HG03175 (cell line): ENCODE results near the gene ZG16B.

ENCODE experiments used
- ATAC-seq: cut with Tn5 transposase; IDR thresholded peaks from one replicate; pipeline ENCODE4 v1.9.1; 2021; ENCODE audit warnings: mild to moderate bottlenecking, moderate library complexity; ENCODE audit not compliant: unreplicated experiment

Gene ZG16B

GRCh38 chr16:2822496-2822895, 7.6 kb upstream of the ZG16B start:
- ATAC-seq = no peak

DNA sequence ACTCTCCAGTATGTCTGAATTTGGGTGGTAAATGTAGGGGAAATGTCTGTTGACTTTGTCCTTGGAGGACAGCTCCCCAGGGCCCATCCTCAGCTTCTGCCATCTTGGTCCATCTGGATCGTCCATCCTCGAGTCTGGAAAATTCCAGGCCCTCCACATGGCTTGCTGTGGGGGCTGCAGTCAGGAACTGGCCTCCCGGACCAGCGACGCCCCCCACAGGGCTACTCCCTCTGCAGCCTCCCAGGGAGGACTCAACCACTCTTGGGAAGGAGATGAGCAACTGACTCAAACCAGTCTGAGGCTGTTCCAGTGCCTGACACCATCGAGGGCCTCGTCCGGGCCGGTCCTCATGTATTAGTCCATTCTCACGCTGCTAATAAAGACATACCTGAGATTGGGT, 5.5 kb upstream of the ZG16B start:
- ATAC-seq = no peak

DNA sequence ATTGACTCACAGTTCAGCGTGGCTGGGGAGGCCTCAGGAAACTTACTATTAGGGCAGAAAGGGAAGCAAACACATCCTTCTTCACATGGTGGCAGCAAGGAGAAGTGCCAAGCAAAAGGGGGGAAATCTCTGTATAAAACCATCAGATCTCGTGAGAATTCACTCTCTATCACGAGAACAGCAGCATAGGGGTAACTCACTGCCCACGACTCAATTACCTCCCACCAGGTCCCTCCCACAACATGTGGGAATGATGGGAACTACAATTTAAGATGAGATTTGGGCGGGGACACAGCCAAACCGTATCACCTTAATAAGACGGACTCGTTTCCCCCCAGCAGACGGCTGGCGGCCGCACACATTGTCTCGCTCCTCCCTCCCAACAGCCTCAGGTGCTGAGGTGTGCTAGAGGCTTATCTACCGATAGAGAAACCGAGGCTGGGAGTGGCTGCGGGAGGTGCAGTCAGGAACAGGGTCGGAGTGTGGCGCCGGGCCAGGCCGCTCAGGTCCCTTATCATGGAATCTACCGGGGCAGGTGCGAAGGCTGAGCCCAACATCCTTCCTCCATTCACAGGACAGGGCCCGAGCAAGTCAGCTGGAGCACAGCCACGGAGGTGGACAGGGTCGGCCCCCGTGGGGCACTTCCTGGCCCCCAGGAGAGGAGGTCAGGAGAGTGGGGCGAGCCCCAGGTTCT, 4.9 kb upstream of the ZG16B start:
- ATAC-seq = no peak

- ATAC-seq = no peak
Observed at GRCh38 chr16:2825906-2826305, 4.2 kb upstream of the ZG16B start.

DNA sequence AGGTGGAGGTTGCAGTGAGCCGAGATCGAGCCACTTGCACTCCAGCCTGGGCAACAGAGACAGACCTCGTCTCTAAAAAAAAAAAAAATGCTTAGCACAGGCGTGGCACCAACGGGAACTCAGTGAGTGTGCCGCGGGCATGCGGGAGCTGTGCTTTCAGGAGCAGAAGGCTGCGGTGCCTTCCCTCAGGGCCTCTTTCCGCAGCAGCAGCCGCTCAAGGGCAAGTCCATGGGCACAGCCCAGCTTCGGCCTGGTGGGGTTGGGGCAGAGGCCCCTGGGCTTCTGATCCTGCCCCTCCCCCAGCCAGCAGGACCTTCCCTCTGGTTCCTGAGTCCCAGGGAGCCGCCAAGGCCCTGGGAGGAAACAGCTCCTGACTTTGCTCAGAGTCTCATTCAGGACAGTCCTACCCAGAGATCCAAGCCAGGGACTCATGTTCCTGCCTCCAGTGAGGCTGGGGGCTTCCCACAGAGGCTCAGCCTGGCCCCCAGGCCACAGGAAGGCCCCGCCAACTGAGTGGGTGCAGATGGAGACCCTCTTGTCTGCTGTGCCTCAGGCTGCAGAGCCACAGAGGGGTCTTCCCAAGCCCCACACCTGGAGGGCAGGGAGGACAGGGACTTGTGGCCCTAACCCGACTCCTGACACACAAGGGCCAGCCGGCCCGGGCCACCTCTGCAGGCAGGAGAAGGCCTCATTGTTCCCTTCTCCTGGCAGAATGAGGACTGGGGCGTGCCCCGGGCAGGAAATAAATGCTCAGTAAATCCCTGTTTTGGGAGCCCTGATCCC, 3.3 kb upstream of the ZG16B start:
- ATAC-seq = no peak

GRCh38 chr16:2827374-2827791, 2.7 kb upstream of the ZG16B start:
- no peak for ATAC-seq

DNA sequence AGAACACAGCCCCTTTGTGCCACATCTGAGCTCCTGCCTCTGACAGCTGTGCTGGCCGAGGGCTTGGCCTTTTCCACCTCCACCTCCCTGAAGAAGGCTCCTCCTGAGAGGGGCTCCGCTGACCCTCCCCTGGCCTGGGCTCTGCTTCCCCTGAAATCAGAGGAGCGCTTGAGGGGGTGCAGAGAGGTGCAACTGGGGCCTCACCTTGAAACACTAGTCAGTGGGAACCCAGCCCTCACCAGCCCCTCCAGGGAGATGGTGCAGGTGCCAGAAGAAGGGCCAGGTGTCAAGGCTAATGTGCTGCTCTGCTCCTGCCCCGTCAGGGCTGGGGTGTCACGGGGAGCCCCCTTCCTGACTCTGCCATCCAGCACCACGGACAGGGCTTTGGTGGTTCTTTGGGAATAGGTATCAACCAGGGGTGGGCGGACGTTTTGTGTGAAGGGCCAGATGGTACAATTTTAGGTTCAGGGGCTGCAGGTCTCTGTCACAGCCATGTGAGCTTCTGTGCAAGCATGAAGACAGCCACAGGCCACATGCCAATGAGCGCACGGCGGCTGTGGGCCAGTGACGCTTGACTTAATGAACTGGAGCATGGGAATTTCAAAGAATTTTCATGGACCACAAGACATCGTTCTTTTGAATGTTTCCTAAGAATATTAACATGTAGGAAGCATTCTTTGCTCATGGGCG, 2.1 kb upstream of the ZG16B start:
- no peak for ATAC-seq

DNA sequence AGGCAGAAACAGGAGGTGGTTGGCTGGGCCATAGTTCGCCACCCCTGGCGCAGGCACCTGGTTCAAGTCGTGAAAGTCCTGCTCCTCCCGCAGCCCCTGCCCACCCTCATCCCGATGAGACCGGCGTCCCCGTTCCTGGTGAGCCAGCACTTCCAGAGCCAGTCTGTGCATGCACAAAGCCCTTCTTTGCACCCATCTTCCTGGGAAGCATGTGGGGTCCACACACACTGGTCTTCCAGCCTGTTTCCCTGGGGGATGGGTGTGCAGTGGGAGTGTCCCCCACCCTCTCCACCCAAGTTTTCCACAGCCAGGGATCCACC, 1.6 kb upstream of the ZG16B start:
- ATAC-seq = no peak

GRCh38 chr16:2828876-2829430, 1.1 kb upstream of the ZG16B start:
- ATAC-seq = no peak

DNA sequence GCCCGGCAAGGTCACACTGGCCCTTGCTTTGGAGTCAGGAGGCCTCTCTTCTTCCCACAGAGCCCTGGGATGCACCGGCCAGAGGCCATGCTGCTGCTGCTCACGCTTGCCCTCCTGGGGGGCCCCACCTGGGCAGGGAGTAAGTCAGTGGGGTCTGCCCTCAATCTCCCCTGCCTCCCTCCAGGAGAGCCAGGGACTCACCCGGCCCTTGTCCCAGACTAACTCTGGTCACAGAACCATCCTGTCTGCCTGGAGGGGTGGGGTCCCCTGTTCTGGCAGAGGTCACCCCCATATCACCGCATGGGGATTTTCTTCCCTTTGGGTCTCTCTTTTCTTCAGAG, 222 bp downstream of the ZG16B start:
- no peak for ATAC-seq

DNA sequence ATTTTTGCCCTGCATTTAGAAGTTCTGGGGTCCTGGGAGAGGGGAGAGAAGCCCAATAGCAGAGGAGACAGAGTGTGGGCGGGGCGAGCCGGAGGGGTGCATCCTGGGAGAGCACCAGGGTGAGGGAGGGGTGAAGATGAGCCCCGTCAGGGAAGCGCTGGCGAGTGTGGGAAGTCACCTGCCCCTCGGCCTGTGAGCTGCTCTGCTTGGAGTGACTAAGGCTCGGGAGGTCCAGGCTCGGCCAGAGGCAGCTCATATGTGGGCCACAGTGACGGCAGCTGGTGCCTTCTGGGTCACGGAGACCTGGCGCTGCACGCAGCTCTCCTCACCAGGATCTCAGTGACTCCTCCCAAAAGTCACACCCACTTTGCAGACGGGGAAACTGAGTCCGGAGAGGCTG, 1.1 kb downstream of the ZG16B start:
- no peak for ATAC-seq

GRCh38 chr16:2833776-2834175, 3.7 kb downstream of the ZG16B start:
- ATAC-seq = no peak

DNA sequence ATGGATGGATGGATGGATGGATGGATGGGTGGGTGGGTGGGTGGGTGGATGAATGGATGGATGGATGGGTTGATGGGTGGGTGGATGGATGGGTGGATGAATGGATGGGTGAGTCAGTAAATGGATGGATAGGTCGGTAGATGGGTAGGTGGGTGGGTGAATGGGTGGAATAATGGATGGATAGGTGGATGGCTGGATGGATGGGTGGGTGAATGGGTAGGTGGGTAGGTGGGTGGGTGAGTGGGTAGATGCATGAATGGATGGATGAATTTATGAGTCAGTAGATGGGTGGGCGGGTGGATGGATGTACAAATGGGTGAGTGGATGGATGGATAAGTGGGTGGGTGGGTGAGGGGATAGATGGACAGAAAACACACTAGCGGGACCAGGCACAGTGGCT, 4.9 kb downstream of the ZG16B start:
- ATAC-seq = no peak

DNA sequence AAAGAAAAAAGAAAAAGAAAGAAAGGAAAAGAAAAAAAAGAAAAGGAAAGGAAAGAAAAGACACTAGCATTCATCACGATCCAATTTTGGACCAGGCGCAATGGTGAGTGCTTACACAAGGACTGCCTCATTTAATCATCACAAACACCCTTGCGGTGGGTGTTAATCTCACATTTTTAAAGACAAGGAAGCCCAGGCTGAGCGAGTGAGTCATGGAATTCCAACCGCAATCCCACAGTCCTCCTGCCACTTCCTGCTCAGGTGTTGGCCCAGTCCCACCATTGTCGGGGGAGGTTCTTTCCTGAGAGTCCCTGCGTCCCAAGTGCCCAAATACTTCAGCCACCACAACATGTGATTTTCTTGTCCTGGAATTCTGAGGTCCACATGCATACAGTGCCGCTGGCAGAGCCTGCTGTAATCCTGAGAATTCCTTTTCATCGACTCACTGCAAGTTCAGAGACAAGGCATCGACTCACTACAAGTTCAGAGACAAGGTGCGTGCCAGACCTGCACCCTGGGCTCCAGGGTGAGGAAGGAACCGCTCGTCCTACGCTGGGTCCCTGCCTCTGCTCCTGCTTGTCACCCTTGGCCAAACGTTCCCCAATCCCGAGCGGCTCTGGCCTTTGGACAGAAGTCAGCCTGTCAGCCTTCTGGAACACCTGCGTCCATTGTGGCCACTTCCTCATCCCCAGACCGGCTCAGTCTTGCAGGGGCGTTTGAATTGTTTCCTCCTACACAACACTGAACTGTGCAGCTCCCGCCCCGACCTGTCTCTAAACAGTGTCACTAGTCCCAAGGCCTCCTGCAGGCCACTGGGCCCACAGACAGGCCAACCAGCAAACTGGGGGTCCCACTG, 5.8 kb downstream of the ZG16B start:
- no peak for ATAC-seq

DNA sequence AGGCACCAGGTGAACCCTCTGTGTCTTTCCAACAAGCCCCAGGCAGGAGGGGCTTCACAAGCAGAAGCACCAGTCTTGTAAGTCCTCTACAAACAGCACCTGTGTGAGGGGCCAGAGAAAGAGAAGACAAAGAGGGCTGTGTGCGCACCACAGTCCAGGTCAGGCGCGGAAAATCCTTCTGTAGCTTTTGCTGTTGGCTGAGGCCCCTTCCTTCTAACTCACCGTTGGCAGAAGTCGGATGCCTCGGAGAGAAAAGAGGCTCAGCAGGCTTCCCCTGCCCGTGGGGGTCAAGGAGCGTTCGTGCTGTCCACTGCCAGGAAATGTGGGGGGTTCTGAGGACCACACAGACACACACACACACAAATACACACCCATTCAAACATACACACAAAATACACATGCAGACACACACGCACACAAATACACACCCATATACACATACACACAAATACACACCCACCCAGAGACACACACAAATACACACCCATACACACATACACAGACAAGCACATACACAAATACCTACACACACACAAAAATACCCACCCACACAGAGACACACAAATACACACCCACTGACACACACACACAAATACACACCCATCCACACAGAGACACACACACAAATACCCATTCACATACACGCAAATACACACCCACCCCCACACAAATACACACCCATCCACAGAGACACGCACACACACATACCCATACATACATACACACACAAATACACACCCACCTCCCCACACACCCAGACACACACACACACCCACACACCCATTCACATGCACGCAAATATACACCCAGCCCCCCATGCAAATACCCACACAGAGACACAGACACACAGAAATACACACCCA, 6.8 kb downstream of the ZG16B start:
- no peak for ATAC-seq

DNA sequence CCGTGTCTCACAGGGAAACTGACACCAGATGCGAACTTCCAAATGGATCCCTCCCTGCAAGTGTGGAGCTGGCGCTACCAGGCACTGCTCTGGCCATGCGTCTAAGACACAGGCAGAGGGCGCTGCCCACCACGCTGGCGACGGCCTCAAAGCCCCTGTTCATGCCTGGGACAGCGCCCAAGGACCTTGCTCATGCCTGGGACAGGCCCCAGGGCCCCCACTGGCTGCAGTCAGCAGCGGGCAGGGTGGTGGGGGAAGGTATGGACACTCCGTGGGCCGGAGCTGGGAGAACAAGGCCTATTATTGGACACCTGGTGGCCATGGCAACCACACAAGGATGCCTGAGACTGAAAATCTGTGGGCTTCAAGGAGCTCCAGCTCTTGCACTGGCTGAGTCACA, 8.8 kb downstream of the ZG16B start:
- no peak for ATAC-seq

- ATAC-seq = no peak
Observed at GRCh38 chr16:2839650-2840450, 9.7 kb downstream of the ZG16B start.

DNA sequence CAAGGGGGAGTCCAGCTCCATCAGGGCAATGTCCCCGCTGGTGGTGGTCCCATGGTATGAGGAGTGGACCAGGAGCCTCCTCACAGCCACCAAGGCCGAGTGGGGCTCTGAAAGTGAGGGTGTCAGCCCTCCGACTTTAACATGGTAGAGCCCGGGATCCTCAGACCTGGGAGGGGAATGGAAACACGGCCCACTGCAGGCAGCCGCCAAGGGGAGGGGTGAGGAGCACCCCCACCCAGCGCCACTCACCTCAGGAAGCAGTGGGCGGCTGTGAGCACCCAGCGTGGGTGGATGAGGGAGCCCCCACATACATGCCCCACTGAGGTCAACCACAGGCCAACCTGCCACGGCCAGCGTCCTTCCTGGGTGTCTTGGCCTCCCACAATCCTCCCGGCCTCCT, 10.8 kb downstream of the ZG16B start:
- no peak for ATAC-seq

- ATAC-seq = no peak
Observed at GRCh38 chr16:2841606-2842339, 11.7 kb downstream of the ZG16B start.
